Activated naive CD4-positive, alpha-beta T cell treated with anti-CD3 and anti-CD28 coated beads, Interleukin-2, amount 50 U/mL, for 72 hours (primary cell): Measurements from ENCODE around the gene TALDO1. TPM values are rescaled to one million over a fixed set of nuclear protein-coding genes. Genes with fewer than 3 reads are reported as not detected.

Experiments
- ATAC-seq, 2 donors: fragments of 150-1000 bp; cut with Tn5 transposase; 2 replicates each; pipeline ENCODE4 v1.10.0; 2021; ENCODE audit warnings: mild to moderate bottlenecking in 2 of 2, moderate library complexity in 2 of 2
- DNase-seq, 2 donors: peaks; one replicate each; pipeline ENCODE4 v3.0.0; 2021 to 2022; ENCODE audit warnings: low spot score in 2 of 2
- H3K27ac Mint-ChIP-seq, 2 donors: one replicate each; pipeline ENCODE4 v1.8.0; 2022; ENCODE audit warnings: mild to moderate bottlenecking in 2 of 2, mixed read lengths in 2 of 2
- H3K36me3 Mint-ChIP-seq, 2 donors: one replicate each; pipeline ENCODE4 v1.8.0; 2022; ENCODE audit warnings: mixed read lengths in 2 of 2
- H3K9me3 Mint-ChIP-seq, 2 donors: one replicate each; pipeline ENCODE4 v1.8.0; 2022; ENCODE audit warnings: mixed read lengths in 2 of 2
- total RNA-seq, 2 donors: library from RNA; stranded (reverse); gene quantifications; one replicate each; pipeline ENCODE4 v1.2.3, GENCODE V29; 2022

The TALDO1 gene
- total RNA-seq, 2 donors from 2014 or later, result 226 to 328 TPM

DNA sequence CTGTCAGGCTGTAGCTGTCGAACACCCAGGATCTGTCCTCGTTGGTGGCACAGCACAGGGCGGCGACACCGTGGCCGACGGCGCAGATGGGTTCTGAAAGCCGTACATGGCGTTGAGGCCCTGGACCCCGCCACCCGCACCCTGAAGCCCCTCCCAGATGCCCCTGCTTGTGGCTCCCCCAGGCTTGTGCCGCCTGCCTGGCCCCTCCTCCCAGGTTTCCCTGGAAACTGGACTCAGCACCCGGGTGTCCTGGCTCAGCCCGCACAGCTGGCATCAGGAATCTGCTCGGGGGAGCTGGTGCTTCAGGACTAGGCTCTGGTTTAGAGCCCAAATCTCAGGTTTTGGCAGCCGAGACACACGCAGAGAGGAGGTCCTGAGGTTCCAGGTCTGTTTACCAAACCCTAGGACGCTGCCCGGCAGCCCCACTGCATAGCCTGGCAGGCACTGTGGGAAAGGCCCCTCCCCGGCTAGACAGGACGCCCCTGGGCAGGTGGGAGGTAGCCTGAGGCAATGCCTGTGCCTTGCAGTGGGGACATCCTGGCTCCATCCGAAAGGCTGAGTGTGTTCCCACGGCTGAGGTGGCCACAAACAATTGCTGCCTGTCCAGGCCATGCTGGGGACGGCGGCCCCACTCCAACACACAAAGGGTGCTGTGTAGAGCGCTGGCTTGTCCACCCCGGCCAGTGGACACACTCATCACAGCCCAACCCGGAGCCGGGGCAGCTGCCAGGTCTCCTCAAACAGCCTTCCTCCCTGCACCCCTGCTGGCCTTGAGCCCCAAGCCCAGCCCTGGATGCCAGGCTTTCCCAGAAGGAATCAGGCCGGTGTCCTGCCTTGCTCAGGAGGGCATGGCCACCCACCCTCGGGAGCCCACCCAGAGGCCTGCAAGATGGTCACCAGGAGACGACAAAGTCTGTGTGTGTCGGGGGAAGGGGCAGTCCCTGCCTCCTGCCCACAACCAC is 25.4 kb downstream of the TALDO1 start:
- no peaks in the 10 kb centered on the region for H3K9me3 Mint-ChIP-seq

DNA sequence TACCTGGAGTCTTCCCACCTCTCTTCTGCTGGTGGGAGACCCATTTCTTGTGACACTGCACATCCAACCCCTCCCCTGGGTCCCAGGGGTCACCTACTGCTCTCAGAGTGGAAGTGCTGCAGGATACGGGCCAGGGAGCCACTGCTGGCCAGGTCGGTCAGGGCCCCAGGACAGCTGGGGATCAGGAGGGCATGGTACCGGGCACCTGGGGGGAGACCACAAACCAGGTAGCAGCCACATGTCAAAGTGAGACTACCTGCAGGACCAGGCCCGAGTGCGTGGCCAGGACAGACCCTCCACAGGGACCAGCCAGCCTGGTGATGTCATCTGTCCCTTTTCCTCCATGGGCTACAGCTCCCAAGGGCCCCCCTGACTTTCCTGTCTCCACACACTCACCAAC is 26.2 kb downstream of the TALDO1 start:
- H3K36me3 Mint-ChIP-seq, result no peaks in the 10 kb centered on the region
- ATAC-seq, result no peak

More for the DNA sequence above, 25.4 kb downstream of the TALDO1 start:
- DNase-seq, result no peak
- no peak overlapping the region for H3K27ac Mint-ChIP-seq
- no peaks in the 10 kb centered on the region for H3K36me3 Mint-ChIP-seq
- no peak for ATAC-seq

DNA sequence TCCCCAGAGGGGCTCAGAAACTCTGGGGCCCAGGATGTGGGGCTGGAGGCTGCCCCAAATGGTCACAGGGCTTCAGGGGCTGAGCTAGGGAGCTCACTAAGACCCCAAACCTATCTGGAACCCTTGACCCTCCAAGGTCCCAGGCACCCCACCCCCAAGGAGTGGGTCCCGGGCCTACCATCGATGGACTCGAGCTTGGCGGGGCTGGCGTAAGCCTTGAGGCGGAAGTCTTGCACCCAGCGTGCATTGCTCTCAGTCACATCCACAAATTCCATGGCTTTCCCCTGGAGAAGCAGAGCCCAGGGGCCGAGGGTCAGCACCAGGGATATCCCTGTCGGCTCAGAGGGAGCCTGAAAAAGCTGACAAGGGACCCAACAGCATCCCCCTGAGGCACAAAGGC is 26.6 kb downstream of the TALDO1 start:
- H3K27ac Mint-ChIP-seq, result peak overlapping the region in 1 of 2 donors; percentile 55
- DNase-seq, result no peak
- no peaks in the 10 kb centered on the region for H3K9me3 Mint-ChIP-seq
- H3K36me3 Mint-ChIP-seq, result no peaks in the 10 kb centered on the region
- ATAC-seq, result no peak

More for the DNA sequence above, 26.2 kb downstream of the TALDO1 start:
- DNase-seq, result no peak
- Mint-ChIP-seq H3K27ac (peak overlapping the region in 1 of 2 donors; percentile 55), H3K9me3 (no peaks in the 10 kb centered on the region)

DNA sequence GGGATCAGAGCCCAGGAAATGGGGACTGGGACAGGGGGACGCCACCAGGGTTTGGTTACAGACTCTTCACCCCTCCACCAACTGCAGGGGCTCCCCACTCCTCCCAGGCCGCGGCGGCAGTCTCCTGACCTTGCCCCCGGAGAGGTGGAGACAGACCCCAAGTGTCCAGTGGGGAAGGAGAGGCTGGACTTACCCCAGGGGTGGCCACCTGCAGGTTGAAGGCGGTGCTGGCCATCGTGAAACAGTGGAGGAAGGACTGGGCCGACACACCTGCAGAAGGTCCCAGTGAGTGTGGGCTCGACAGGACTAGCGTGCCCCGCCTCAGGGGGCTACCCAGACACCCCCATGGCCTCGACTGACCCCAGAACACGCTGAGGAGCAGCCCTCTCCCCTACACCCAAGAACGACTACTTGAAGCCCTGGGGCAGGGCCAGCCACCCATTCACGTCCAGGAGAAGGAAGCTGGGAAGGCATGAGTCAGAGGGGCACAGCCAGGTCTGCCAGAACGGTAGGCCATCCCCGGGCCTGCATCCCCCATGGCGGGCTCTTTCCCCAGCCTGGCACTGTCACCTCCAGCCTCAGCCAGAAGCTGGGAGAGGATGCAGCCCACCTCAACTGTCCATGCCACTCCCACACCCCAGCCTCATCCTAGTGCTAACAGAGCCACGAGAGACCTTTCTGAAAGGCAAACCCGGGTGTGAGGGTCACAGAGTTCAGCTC is 27.8 kb downstream of the TALDO1 start:
- no peak for ATAC-seq
- Mint-ChIP-seq H3K27ac (peak overlapping the region; percentile 49 to 93), H3K9me3 (no peaks in the 10 kb centered on the region), H3K36me3 (no peaks in the 10 kb centered on the region)
- DNase-seq, result no peak

DNA sequence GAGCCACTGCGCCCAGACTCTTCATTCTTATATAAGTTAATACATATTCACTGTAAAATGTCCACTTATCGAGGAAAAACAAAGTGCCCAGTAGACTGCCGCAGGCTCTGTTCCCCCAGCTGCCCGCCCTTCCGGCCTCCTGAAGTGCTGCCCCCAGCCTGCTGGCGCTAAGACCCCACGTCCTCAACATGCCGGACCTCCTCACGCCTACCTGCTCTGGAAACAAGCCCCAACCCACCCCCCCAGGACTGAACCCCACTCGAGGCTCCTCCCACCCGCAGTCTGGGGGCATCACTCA is 28.9 kb downstream of the TALDO1 start:
- H3K36me3 Mint-ChIP-seq, result no peaks in the 10 kb centered on the region
- no peak for DNase-seq
- no peak for ATAC-seq
- H3K27ac Mint-ChIP-seq, result peak overlapping the region; percentile 81 to 93
- no peaks in the 10 kb centered on the region for H3K9me3 Mint-ChIP-seq

DNA sequence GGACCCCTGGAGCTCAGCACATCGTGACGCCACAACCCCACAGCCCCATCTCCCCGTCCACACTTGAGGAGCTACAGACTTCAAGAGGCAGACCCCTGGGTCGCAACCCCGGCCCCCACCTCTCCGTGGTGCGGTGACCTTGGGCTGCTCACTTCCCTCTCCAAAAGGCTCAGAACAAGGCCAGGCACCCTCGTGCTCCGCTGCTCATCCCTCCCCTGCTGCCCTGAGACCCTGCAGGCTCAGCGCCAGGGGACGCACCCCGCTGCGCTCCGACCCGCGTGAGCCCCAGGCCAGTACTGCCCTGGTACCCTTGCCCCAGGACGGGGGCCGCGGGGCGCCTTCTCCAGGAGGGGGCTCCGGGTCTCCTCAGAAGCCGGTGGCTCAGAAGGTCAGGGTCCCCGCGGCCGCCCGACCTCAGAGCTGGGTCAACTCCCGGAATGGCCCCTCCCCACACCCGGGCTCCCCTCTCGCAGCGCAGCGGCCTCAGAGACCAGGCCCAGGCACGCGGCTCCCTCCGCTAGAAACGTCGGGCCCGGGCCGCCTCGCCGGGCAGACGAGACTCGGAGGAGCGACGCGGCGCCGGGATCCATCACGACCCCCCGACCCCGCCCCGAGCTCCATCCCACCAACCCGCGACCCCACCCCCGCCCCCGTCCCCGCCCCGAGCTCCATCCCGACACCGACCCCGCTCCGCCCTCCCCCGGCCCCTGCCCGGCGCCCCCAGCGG is 29.5 kb downstream of the TALDO1 start:
- peak overlapping the region; percentile 81 to 93 for H3K27ac Mint-ChIP-seq
- ATAC-seq, result peak; percentile 58 to 71
- DNase-seq, result peak in 1 of 2 donors; percentile 59
- no peaks in the 10 kb centered on the region for H3K36me3 Mint-ChIP-seq
- no peaks in the 10 kb centered on the region for H3K9me3 Mint-ChIP-seq

DNA sequence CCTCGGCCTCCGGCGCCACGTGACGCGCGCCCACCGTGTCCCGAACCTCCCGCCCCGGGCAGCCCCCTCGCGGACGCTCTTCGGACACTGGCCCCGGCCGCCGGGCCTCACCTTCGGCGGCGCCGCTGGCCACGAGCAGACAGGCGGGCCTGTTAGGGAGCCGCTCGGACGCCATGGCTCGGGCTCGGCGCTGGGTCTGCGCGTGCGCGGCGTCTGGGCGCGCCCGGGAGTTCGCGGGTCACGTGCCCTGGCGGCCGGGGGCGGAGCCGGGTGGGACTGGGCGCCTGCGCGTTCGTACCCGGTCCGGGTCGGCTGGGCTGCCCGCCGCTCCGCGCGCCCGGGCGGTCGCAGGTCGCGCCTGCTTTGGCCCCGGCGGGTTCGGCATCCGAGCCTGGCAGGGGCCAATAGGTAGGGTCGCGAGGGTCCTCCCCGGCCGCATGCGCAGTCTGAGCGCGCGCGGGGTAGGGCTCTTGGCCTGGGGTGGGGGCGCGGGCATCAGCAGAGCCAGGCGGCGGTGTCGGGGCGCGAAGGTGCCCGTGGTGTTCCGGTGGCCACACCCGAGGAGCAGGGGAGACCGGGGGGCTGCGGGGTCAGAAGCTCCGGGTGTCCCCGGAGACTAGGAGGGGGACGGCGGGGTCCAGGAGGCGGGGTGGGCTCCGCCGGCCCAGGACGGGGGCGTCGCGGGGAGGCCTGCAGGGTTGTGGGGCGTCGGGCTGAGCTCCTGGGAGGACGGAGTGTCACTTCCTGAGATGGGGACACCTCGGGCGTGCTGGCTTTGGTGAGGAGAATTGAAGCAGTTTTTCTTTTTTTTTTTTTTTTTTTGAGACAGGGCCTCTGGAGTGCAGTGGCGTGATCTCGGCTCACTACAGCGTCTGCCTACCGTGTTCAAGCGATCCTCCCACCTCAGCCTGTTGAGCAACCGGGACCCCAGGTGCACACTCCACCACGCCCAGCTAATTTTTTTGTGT is 30.3 kb downstream of the TALDO1 start, which contains the start of gene GATD1:
GATD1 (minus strand) TSS at position 200 of the 968 bp plus-strand sequence; CDS start at position 175, 25 bp downstream.
- H3K9me3 Mint-ChIP-seq, result no peaks in the 10 kb centered on the region
- peak within 1 kb of the TSS; percentile 81 to 93 for H3K27ac Mint-ChIP-seq
- ATAC-seq (peak; percentile 88 to 92), DNase-seq (peak; percentile 96 to 99)
- no peaks in the 10 kb centered on the region for H3K36me3 Mint-ChIP-seq

DNA sequence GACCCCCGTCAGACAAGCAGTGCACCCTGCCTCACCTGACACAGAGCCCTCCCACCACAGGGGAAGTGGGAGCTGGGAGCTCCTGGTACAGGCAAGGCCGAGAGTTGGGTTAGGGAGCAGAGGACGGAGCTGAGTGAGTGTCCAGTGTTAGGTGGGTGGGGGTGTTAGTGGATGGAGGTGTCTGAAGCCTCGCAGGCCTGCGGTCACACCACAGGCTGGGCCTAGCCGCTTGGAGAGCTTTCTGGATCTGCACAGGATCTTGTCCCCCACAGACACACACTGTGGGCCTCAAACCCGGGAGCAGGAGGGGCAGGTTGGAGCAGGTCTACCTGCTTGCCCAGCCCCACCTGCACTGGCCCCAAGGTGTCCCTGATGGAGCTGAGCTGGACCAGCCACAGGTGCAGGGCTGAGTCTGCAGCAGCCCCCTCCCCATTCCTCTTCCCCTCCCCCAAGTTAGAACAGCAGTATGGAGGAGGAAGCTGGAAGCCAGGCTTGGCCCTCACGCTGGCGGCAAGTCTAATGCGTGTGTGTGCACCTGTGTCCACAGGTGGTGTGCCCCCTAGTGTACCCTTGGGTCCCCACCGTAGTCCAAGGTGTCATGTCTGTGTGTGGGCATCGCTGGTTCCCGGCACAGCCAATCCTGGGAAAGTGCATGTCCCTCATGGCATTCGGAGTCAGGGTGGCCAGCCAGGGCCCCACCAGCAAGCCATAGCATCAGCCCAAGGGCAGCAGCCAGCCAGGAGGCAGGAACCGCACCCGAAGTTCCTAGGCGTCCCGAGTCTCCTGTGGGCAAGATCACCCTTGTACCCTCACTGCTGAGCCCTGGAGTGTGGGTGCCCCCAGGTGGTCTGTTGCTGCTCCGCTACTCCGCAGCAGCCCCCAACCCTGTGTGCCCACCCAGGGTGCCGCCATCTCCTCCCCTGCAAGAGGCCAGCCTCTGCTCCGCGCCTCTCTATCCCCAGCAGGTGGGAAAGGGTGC is 32.0 kb downstream of the TALDO1 start:
- Mint-ChIP-seq H3K9me3 (no peaks in the 10 kb centered on the region), H3K27ac (no peak overlapping the region), H3K36me3 (peaks cover 0 to 5% of the 10 kb centered on the region in 2 donors)
- no peak for ATAC-seq
- no peak for DNase-seq

DNA sequence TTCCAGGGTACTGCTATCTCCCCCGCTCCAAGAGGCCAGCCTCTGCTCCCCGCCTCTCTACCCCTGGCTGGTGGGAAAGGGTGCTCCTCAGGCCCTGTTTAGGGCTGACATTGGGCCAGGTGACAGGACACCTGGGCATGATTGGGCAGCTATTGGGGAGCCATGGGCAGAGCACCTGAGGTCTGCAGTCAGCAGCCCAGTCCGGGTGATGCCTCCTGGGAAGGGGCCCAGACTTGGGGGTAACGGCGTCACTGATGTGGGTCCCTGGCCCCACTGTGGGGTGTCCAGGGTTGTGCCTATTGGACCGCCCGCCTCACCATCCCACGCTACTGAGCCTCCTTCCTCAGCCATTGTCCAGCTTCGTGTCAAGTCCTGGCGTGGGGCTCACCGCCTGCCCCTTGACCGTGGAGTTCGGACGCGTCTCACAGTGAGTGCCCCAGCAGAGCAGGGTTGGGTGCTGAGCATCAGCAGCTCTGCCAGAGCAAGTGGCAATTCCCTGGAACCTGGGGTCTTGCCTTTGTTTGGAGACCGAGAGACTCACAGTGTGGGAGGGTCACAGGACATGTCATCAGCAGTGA is 32.8 kb downstream of the TALDO1 start:
- no peak for DNase-seq
- no peaks in the 10 kb centered on the region for H3K9me3 Mint-ChIP-seq
- H3K27ac Mint-ChIP-seq, result no peak overlapping the region
- peaks cover 0 to 5% of the 10 kb centered on the region in 2 donors for H3K36me3 Mint-ChIP-seq
- no peak for ATAC-seq

DNA sequence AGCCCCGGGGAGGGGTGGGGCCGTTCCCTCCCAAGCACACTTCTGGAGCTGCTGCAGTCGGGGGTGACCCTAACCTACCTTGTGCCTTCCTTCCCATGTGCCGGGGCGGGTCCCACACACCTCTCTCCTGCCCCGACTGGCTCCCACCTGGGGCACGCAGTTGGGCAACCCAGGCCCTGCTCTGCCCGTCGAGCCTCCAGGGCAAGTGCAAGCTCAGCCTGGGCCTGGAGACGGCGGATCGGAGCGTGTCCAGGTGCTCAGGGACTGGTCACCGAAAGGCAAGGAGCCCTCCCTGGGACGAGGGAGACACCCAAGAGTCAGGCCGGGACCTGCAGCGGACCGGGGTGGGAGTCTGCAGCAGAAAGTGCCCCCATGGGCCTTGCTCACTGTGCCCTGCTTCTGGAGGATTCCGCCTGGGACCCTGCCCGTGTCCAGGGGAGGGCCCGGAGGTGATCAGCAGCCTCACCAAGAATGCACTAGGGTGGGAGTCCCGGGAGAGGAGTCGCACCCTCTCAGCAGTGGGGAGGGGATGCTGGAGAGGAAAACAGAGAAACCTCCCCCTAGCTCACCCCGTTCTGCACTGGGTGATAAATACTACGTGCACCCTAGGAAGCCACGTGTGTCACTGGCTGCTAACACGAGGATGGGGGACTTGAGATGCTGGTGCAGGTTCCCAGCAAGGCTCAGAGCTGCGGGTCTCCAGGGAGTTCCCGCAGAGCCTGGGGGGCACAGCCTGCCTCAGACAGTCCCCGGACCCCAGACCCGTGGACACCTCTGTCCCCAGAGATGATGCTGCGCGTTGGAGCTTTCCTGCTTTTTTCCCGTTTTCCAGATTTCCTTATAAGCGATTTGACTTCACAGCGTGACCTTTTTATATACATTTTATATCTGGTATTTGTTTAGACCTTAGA is 35.3 kb downstream of the TALDO1 start:
- DNase-seq (no peak), ATAC-seq (no peak)
- no peak overlapping the region for H3K27ac Mint-ChIP-seq
- H3K9me3 Mint-ChIP-seq, result no peaks in the 10 kb centered on the region
- peaks cover 0 to 5% of the 10 kb centered on the region in 2 donors for H3K36me3 Mint-ChIP-seq

DNA sequence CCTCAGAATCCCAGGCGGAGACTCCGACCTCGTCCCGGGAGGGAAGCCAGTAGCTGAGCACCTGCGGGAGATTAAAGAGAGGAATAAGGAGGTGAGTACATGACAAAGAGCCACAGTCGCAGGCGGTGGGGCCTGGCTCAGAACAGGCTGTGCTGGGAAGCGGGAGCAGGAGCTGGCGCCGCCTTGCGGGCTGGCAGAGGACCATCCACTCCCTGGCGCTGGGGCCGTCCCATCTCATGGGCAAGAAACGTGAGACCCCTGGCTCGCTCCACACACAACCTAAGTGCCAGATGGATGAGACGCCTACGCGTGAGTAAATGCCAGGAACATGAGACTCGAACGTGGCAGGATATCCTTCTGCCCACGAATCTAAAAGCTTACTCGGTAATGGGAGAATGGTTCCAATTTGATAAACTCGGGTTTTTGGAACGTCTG is 36.3 kb downstream of the TALDO1 start:
- Mint-ChIP-seq H3K36me3 (peaks cover 0 to 5% of the 10 kb centered on the region in 2 donors), H3K27ac (no peak overlapping the region), H3K9me3 (no peaks in the 10 kb centered on the region)
- peak; percentile 63 to 73 for ATAC-seq
- no peak for DNase-seq

DNA sequence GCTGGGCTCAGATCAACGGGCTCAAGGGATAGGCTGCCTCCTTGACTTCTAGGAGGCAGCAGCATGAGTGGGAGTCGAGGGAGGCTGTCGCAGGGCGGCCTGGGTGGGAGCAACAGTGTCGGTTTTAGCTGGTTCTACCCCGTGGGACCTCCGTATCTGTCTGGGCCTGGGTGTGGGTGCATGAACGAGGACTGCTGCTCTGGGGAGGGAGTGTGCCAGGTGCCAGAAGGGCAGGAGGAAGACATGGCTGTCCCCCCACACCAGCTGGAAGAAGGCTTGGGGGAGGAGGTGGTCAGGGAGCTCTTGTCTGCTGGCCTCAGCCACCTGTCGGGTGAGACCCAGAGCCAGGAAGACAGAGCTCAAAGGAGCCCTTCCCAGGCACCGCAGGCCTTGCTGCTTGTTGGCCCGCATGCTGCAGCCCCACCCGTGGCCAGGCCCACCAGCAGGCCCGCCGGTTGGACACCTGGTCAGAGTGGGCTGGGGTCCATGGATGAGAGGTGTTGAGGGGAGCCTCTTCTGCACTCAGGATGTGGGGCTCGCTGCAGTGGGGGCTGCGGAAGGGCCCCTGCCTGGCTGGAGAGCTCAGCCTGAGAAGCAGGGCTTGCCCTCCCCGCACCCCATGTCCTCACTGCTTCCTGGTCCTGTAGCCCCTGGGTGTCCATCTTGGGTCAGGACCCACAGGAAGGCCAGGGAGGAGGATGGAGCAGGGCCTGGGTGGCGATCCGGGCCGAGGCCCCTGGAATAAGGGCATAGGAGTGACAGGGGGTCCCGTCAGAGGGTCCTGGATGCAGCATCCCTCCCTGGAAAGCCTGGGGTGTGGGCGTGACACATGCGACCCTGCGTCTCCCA is 39.2 kb downstream of the TALDO1 start:
- Mint-ChIP-seq H3K9me3 (no peaks in the 10 kb centered on the region), H3K36me3 (peaks cover 0 to 5% of the 10 kb centered on the region in 2 donors), H3K27ac (no peak overlapping the region)
- DNase-seq, result no peak
- no peak for ATAC-seq
